H1 (cell line): Measurements from ENCODE around the gene ARL8A. TPM values are rescaled to one million over a fixed set of nuclear protein-coding genes. Genes with fewer than 3 reads are reported as not detected.

ENCODE experiments used
- JUN ChIP-seq: IDR thresholded peaks from 2 replicates; pipeline ENCODE4 v1.6.1; 2011; ENCODE audit warnings: low read depth, mild to moderate bottlenecking, improper control_type of control experiment, low read length
- PHF8 ChIP-seq: fragments of 200-600 bp; sonication (generic); conservative IDR thresholded peaks from 2 replicates; pipeline ENCODE4 v1.7.1; 2012; ENCODE audit warnings: low read depth, mild to moderate bottlenecking, inconsistent platforms, low read length, moderate library complexity
- SAP30 ChIP-seq: fragments of 300-600 bp; sonication (generic); IDR thresholded peaks from 2 replicates; pipeline ENCODE4 v1.7.1; 2012; ENCODE audit warnings: low read length, moderate library complexity, mild to moderate bottlenecking, inconsistent platforms; ENCODE audit not compliant: insufficient read depth, insufficient replicate concordance
- SRF ChIP-seq: IDR thresholded peaks from 2 replicates; pipeline ENCODE4 v1.6.1; 2011; ENCODE audit warnings: mild to moderate bottlenecking, low read depth, low read length, moderate library complexity
- TCF12 ChIP-seq: IDR thresholded peaks from 2 replicates; pipeline ENCODE4 v1.6.1; 2011; ENCODE audit warnings: low read depth, mild to moderate bottlenecking, low read length
- YY1 ChIP-seq: IDR thresholded peaks from 2 replicates; pipeline ENCODE4 v1.6.1; 2011; ENCODE audit warnings: low read depth, mild to moderate bottlenecking, low read length
- polyA plus RNA-seq, 7 experiments: library from polyadenylated mRNA; depleted of rRNA in 3 of 7; stranded (reverse) in 5 of 7; unstranded in 2 of 7; fragments of >200 nt in 5 of 7; fragments of 200-250 nt in 2 of 7; gene quantifications; 1 replicate in 5 of 7; 2 replicates in 1 of 7; 4 replicates in 1 of 7; pipeline versions ENCODE4 v1.2.1 to v1.2.3, GENCODE V29; 2011 to 2013; ENCODE audit warnings: missing spikeins in 2 of 7, mixed read lengths in 2 of 7
- total RNA-seq: library from RNA; stranded (reverse); fragmentation: NEBNext Ultra II Directional; extraction: Animal tissue kit (Norgen Biotek cat#: 25700); gene quantifications from 2 replicates; pipeline ENCODE4 v1.2.1, GENCODE V29; 2021

Gene ARL8A
- total and polyA plus RNA-seq, 2 of the 8 experiments (the other 6 are each of a cell fraction or from before 2014, with no cell fraction given): 40.3 to 58.7 TPM

DNA sequence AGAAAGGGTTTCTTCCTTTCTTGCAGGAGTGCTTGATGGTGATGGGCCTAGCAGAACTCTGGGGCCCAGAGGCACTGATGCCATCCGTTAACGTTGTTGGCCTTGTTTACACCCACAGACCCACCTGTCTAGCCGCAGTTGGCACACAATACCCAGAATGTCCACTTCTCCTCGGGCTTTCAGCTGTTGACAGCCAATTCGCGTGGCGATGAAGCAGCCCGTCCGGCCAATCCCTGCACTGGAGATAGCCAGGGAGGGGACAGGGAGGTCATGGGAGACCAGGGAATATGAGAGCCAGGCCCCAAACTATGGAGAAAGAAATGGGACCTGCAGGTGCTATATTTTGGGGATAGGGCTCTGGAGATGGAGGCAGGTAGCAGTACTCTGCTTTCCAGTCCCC, 5.7 kb upstream of the ARL8A start (continued):
- TF ChIP-seq SAP30 (no peak), PHF8 (no peak), JUN (no peak), SRF (no peak), YY1 (no peak), TCF12 (no peak)
